B cell (primary cell): ENCODE data around the gene SPOCK1. TPM values are rescaled to one million over a fixed set of nuclear protein-coding genes. Genes with fewer than 3 reads are reported as not detected.

Experiments used
- ATAC-seq: fragments of 200-7000 bp; cut with Tn5 transposase; one replicate; pipeline ENCODE4 v1.10.0; 2021; ENCODE audit warnings: low read depth, mild to moderate bottlenecking, moderate number of reproducible peaks, moderate library complexity
- CTCF ChIA-PET: fragments of 350-600 bp; sonication (Branson Sonifier 250); formaldehyde crosslinking; loops from one replicate; lab custom pipeline; 2021; ENCODE audit warnings: antibody characterized with exemption, inconsistent platforms; lab: Charles Lee
- POLR2A ChIA-PET: fragments of 350-600 bp; sonication (Branson Sonifier 250); formaldehyde crosslinking; loops from one replicate; lab custom pipeline; 2021; ENCODE audit warnings: antibody characterized with exemption; lab: Charles Lee
- DNase-seq: peaks from one replicate; pipeline ENCODE4 v3.0.0; 2013
- H2AFZ ChIP-seq: 2 replicates; pipeline ENCODE4 v1.6.1; 2012; ENCODE audit warnings: mild to moderate bottlenecking, low read depth, low read length; ENCODE audit not compliant: insufficient read depth, poor library complexity, severe bottlenecking
- H3K27ac ChIP-seq, 2 donors: 1 replicate in 1 of 2; 2 replicates in 1 of 2; pipeline ENCODE4 v1.5.1; 2012 to 2013; ENCODE audit warnings: low read length in 2 of 2, mild to moderate bottlenecking in 2 of 2, moderate library complexity in 1 of 2
- H3K27me3 ChIP-seq, 4 experiments: fragments of 200-600 bp in 1 of 4; sonication (generic) in 1 of 4; replicated peaks in 1 of 4; 1 replicate in 2 of 4; 2 replicates in 2 of 4; pipeline versions ENCODE4 v1.6.1 to v1.7.0; 2013 to 2016; ENCODE audit warnings: low read length in 3 of 4, mild to moderate bottlenecking in 2 of 4, mixed read lengths in 1 of 4, moderate library complexity in 1 of 4; ENCODE audit not compliant: insufficient read depth in 4 of 4, control insufficient read depth in 3 of 4; ENCODE audit errors: control extremely low read depth in 1 of 4
- H3K36me3 ChIP-seq, 2 experiments: replicated peaks in 1 of 2; 1 replicate in 1 of 2; 2 replicates in 1 of 2; pipeline versions ENCODE4 v1.6.1 to v1.7.1; 2013; ENCODE audit warnings: low read length in 1 of 2; ENCODE audit not compliant: insufficient read depth in 2 of 2, control insufficient read depth in 1 of 2; ENCODE audit errors: control extremely low read depth in 1 of 2, extremely low read depth in 1 of 2
- H3K4me1 ChIP-seq, 2 donors: fragments of 200-600 bp in 1 of 2; sonication (generic) in 1 of 2; 1 replicate in 1 of 2; 2 replicates in 1 of 2; pipeline versions ENCODE4 v1.5.1 to v1.6.1; 2013 to 2017; ENCODE audit warnings: low read length in 2 of 2; ENCODE audit not compliant: control insufficient read depth in 2 of 2, insufficient read depth in 2 of 2
- H3K4me2 ChIP-seq: replicated peaks from 2 replicates; pipeline ENCODE3; 2012; ENCODE audit warnings: mild to moderate bottlenecking, low read depth, low read length; ENCODE audit not compliant: poor library complexity, severe bottlenecking
- H3K4me3 ChIP-seq, 5 experiments: fragments of 200-600 bp in 1 of 5; sonication (generic) in 1 of 5; 1 replicate in 3 of 5; 2 replicates in 2 of 5; pipeline versions ENCODE4 v1.5.1 to v1.7.0; 2011 to 2016; ENCODE audit warnings: low read length in 4 of 5, mild to moderate bottlenecking in 4 of 5, low read depth in 2 of 5, control low read depth in 1 of 5, moderate library complexity in 1 of 5; ENCODE audit not compliant: insufficient read depth in 1 of 5; ENCODE audit errors: control extremely low read depth in 1 of 5, extremely low read depth in 1 of 5
- H3K79me2 ChIP-seq: fragments of 200-600 bp; sonication (generic); one replicate; pipeline ENCODE4 v1.6.0; 2016; ENCODE audit warnings: low read length; ENCODE audit not compliant: control insufficient read depth, insufficient read depth
- H3K9ac ChIP-seq: fragments of 200-600 bp; sonication (generic); 2 replicates; pipeline ENCODE4 v1.6.1; 2017; ENCODE audit warnings: mild to moderate bottlenecking, low read length, moderate library complexity
- H3K9me3 ChIP-seq, 3 donors: one replicate each; pipeline versions ENCODE4 v1.6.1 to v1.7.1; 2013; ENCODE audit warnings: low read length in 2 of 3; ENCODE audit not compliant: control insufficient read depth in 2 of 3, insufficient read depth in 1 of 3; ENCODE audit errors: control extremely low read depth in 1 of 3
- H4K20me1 ChIP-seq: 2 replicates; pipeline ENCODE4 v1.6.0; 2012; ENCODE audit warnings: mild to moderate bottlenecking, low read length; ENCODE audit not compliant: insufficient read depth, control insufficient read depth, poor library complexity, severe bottlenecking
- H3K27ac Mint-ChIP-seq: one replicate; pipeline ENCODE4 v1.8.0; 2021; ENCODE audit warnings: mixed read lengths
- H3K27me3 Mint-ChIP-seq: one replicate; pipeline ENCODE4 v1.8.0; 2021; ENCODE audit warnings: mixed read lengths
- H3K4me1 Mint-ChIP-seq: one replicate; pipeline ENCODE4 v1.8.0; 2021; ENCODE audit warnings: mixed read lengths
- H3K4me3 Mint-ChIP-seq: one replicate; pipeline ENCODE4 v1.8.0; 2021; ENCODE audit warnings: mixed read lengths
- H3K9me3 Mint-ChIP-seq: one replicate; pipeline ENCODE4 v1.8.0; 2022; ENCODE audit warnings: mixed read lengths; ENCODE audit not compliant: insufficient read depth
- EZH2 ChIP-seq: IDR thresholded peaks from 2 replicates; pipeline ENCODE4 v1.6.1; 2012; ENCODE audit warnings: borderline replicate concordance, low read depth, mild to moderate bottlenecking, moderate library complexity, low read length; ENCODE audit not compliant: insufficient read depth, poor library complexity, severe bottlenecking
- intact Hi-C: fragments of 100-400 bp; cut with micrococcal nuclease; formaldehyde crosslinking; loops from one replicate; pipeline ENCODE4 v1.10.0; 2022
- polyA plus RNA-seq: library from polyadenylated mRNA; depleted of rRNA; stranded (reverse); fragments of >200 nt; gene quantifications from 2 replicates; pipeline ENCODE4 v1.2.3, GENCODE V29; 2012
- total RNA-seq, 2 donors: library from RNA; stranded (reverse); fragments of 120-200 nt in 1 of 2; gene quantifications; 1 replicate in 1 of 2; 2 replicates in 1 of 2; pipeline versions ENCODE4 v1.2.3 to v1.2.4, GENCODE V29; 2013 to 2022
- TF ChIP-seq, protein P1 (sequence below): fragments of 200-600 bp; IDR thresholded peaks from one replicate; pipeline ENCODE4 v1.8.0; 2022; ENCODE audit warnings: antibody characterized with exemption, mild to moderate bottlenecking

Gene SPOCK1
- total and polyA plus RNA-seq, 2 donors (not counting 1 experiment from before 2014, with no cell fraction given): not detected

GRCh38 chr5:137360607-137361006 is 138.5 kb downstream of the SPOCK1 start:
- ChIA-PET POLR2A (no interaction called here), CTCF (no interaction called here)
- Histone ChIP-seq H3K4me2 (no peak overlapping the region), H3K4me1 (no peaks in the 10 kb centered on the region), H3K27ac (no peak overlapping the region), H3K9me3 (peaks cover 0 to 5% (median 0%) of the 10 kb centered on the region in 3 donors), H3K36me3 (no peaks in the 10 kb centered on the region), H3K9ac (no peak overlapping the region), H3K79me2 (no peaks in the 10 kb centered on the region), H2AFZ (no peak overlapping the region), H4K20me1 (no peaks in the 10 kb centered on the region), H3K27me3 (no peaks in the 10 kb centered on the region), H3K4me3 (no peak overlapping the region)
- no peak for ATAC-seq
- no peak overlapping the region for H3K27ac Mint-ChIP-seq
- H3K4me1 Mint-ChIP-seq: no peaks in the 10 kb centered on the region
- intact Hi-C loops: no loop called here
- TF ChIP-seq, protein P1, sequence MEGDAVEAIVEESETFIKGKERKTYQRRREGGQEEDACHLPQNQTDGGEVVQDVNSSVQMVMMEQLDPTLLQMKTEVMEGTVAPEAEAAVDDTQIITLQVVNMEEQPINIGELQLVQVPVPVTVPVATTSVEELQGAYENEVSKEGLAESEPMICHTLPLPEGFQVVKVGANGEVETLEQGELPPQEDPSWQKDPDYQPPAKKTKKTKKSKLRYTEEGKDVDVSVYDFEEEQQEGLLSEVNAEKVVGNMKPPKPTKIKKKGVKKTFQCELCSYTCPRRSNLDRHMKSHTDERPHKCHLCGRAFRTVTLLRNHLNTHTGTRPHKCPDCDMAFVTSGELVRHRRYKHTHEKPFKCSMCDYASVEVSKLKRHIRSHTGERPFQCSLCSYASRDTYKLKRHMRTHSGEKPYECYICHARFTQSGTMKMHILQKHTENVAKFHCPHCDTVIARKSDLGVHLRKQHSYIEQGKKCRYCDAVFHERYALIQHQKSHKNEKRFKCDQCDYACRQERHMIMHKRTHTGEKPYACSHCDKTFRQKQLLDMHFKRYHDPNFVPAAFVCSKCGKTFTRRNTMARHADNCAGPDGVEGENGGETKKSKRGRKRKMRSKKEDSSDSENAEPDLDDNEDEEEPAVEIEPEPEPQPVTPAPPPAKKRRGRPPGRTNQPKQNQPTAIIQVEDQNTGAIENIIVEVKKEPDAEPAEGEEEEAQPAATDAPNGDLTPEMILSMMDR: no peak
- no peak for TF ChIP-seq EZH2
- H3K4me3 Mint-ChIP-seq: no peak overlapping the region
- H3K27me3 Mint-ChIP-seq: peaks cover 29% of the 10 kb centered on the region
- no peak for DNase-seq
- H3K9me3 Mint-ChIP-seq: no peaks in the 10 kb centered on the region

- H3K9me3 ChIP-seq: peaks cover 0 to 6% (median 0%) of the 10 kb centered on the region in 3 donors
- H4K20me1 ChIP-seq: no peaks in the 10 kb centered on the region
- no peaks in the 10 kb centered on the region for H3K4me1 ChIP-seq
- H2AFZ ChIP-seq: no peak overlapping the region
- H3K4me1 Mint-ChIP-seq: no peaks in the 10 kb centered on the region
- CTCF ChIA-PET: no interaction called here
- H3K4me2 ChIP-seq: no peak overlapping the region
- H3K27me3 ChIP-seq: no peaks in the 10 kb centered on the region
- peaks cover 29% of the 10 kb centered on the region for H3K27me3 Mint-ChIP-seq
- no peaks in the 10 kb centered on the region for H3K9me3 Mint-ChIP-seq
- no peaks in the 10 kb centered on the region for H3K79me2 ChIP-seq
- TF ChIP-seq, protein P1: no peak
- TF ChIP-seq EZH2: no peak
- DNase-seq (no peak), ATAC-seq (no peak)
- no peak overlapping the region for H3K9ac ChIP-seq
- H3K27ac ChIP-seq: no peak overlapping the region
- intact Hi-C loops: no loop called here
- H3K4me3 Mint-ChIP-seq: no peak overlapping the region
- H3K27ac Mint-ChIP-seq: no peak overlapping the region
- no peaks in the 10 kb centered on the region for H3K36me3 ChIP-seq
- H3K4me3 ChIP-seq: no peak overlapping the region
- POLR2A ChIA-PET: no interaction called here
Measured at GRCh38 chr5:137359941-137360340, 139.2 kb downstream of the SPOCK1 start.
